NCI-H526 (cell line): ENCODE data around the gene ARHGAP26.
"Not testable (repeated sequence)": the region's sequence is repeated elsewhere in the genome, so short reads cannot be mapped to it uniquely, and the experiment has no call there.

Experiments
- DNase-seq, 2 experiments: peaks; one replicate each; lab custom pipeline; 2025; lab: John Stamatoyannopoulos, UW

The ARHGAP26 gene

DNA sequence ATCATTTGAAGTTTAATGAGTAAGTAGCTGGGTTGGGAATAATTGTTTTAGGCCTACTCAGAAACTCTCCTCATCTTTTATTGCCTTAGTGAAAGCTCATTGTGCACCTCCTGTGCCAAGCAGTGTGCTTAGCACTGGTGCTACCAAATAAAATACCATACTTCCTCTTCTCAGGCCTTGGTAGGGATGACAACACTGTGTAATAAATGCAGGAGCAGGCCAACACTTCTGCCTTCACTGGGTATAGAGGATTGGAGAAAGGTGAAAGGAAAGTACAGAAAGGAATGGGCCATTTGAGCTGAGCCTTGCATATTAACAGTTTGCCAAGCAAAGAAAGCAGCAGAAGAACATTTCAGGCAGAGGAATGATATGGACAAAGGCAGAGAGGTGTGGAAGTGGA is 347.6 kb downstream of the ARHGAP26 start:
- no peak for DNase-seq

DNA sequence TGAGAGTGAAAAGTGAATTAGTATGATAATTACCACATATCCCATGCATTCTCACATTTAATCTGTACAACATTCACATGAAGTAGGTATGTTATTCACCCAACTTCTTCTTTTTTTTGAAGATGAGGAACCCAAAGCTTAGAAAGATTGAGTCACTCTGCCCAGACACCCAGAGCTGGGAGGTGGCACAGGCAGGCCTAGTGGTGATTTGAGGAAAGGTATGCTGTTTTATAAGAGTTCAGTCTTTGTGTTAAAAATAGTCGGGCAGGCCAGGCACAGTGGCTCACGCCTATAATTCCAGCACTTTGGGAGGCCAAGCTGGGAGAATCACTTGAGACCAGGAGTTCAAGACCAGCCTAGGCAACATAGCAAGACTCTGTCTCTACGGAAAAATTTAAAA is 348.0 kb downstream of the ARHGAP26 start:
- no peak for DNase-seq

DNA sequence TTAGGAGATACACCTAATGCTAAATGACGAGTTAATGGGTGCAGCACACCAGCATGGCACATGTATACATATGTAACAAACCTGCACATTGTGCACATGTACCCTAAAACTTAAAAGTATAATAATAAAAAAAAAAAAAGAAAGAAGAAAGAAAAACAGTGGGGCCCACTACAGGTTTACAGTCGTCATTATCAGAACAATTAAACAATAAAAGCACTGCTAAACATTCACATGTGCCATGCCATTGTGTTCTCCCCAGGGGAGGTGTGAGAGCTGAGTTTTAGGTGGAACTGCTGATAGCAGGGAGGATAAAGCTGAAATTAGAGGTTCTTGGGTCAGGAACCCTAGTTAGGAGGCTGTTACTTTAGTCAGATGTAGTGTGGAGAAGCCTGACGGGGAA is 348.6 kb downstream of the ARHGAP26 start:
- DNase-seq: not testable (repeated sequence)

DNA sequence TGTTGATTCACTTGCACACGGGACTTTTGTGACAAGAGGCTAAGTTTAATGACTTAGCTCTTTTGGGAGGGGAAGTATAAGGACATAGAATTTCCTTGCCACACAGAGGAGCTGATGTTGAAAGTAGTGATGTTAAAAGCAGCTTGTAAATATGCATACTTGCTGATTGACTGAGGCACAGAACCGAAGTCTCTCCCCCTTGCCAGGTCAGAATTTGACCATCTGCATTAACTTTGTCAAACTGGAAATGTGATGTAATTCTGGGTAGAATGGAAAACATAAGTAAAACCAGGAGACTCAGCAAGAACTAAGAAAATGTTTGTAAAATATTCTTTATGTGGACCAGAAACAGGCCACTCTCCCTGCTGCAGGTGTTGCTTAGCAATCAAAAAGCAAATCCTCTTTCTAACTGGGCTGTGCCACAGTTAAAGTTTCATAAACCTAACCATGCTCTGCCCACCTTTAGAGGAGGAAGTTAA is 349.2 kb downstream of the ARHGAP26 start:
- DNase-seq: no peak

DNA sequence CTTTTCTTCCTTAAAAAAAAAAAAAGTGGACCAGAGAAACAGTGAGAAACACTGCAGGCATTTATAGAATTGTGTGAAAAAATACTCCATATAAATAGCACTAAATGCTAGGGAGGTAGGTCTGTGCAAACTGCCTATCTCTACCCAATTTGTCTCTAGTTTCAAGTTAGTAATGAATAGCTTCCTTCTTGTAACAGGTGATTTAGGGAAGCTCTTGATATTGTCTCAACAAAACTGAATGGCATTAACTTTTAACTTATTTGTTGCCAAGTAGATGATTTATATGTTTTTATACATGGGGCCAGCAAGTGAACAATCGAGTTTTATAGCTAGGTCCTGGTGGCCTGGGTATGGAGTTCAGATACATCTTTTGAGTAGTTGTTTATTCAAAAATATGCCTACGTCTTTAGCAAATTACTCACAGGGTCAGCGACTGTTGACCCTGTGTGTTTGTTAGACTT is 349.7 kb downstream of the ARHGAP26 start:
- no peak for DNase-seq

DNA sequence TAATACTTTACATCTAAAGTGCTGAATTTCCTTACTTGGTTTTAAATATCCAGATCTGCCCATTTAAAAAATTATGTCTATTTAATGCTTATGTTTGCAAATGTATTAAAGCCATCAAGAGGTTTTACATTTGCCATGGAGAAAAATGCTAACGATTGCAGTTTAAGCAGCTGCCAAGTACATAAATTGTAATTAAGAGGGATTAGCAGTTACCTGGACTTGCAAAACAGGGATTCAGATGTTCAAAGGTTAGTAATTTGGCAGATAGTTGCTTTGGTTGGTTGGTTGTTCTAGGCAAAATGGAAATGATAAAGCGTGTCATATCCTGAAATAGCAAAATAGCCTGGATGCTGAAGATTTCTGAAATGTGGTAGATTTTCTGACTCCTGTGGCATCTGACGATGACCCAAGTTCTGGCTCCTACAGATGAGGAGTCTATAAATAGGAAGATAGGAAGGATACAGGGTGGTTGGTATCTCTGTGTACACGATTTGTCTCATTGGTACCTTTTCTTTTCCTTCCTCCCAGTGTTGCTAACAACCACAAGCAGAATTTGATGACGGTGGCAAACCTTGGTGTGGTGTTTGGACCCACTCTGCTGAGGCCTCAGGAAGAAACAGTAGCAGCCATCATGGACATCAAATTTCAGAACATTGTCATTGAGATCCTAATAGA is 350.4 kb downstream of the ARHGAP26 start:
- peak in 1 of 2 experiments; percentile 31 for DNase-seq

DNA sequence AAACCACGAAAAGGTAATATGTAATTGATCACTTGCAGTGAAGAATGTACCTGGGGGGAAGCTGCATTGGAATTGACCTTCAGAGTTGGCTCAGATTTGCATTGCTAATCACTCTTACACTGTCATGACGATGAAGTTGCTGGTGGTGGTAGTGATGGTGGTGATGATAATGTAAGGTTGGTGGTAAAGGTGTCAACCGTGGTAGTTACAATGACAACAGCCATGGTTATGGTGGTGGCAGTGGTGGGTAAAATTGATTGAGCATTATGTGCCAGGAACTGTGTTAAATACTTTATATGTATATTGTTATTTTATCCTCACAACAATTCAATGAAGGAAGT is 350.9 kb downstream of the ARHGAP26 start:
- DNase-seq: peak; percentile 26 to 40

DNA sequence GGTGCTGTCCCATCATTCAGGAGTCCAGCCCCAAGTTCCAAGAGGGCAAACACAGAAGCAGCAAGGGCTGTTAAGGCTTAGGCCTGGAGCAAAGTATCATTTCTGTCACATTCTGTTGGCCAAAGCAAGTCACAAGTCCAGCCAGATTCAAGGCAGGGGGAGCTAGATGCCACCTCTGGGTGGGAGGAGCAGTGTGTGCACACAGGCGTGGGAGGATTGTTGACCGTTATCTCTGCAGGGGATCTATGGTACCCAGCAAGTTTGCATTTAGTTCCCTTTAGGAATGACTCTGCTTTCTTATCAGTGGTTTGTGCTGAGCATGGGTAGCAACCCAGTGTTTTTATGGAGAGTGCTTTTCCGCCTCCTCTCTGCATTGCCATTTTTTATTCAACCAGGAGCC is 354.4 kb downstream of the ARHGAP26 start:
- peak in 1 of 2 experiments; percentile 33 for DNase-seq

DNA sequence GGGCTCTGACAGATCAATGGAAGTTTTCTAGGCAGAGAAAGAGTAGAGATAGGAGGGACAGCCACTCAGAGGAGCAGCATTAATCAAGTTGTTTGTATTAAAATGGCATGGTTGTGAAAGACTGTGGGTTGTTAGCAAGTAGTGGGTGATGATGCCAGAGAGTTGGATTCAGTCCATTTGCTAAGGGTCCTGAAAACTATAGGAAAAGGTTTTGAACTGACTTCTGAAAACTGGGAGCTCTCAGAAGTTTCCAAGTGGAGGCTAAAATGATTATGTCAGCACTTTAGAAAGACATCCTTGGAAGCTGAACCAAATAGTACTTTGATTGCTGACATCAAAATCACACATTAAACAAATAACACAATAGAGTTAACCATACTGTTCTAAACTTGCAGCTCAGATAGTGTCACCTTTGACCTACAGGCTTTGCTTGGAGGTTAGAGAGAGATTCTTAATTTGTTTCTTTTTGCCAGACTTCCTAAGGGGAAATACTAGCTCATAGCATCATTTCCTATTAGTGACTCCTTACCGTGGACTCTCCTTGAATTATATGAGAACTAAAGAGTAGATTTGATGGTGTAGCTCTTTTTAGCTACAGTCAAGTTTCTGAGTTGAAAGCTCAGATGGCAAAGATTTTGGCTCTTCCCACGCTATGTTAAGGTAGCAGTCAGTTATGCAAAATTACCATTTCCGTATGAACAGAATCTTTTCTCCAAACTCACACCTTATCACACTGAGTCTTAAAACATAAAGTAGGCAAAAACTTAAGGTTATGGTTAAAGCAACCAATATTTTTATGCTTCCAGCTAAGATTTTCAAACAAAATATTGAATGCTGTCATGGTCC is 356.2 kb downstream of the ARHGAP26 start:
- no peak for DNase-seq

DNA sequence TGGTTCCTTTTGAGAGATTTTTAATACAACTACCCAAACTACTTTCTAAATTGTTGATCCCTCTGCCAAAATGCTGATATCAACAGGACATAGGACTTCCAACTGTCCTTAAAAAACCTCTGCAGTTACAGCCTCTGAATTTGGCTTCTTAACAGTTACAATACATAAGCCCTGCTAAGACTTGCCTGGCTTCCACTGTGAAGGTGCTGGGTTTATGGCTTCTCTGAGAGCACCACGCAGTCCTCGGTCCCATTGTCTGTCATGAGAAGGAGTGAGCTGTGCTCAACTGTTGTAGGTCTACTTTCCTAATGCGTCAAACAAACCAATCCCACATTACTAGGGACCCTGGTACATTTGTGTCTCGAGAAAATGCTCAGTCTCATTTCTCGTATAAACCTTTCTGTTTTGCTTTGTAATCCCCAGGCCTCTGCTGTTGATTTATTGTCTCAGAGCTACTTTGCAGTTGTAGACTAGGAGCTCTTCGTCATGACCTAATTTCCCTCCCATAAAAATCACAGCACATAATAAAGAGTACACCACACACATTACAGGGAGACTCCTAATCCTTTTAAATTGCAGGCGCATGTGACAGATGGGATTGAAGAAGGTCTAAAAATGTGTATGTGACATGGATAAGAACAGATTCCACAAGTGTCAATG is 358.4 kb downstream of the ARHGAP26 start:
- DNase-seq: no peak

DNA sequence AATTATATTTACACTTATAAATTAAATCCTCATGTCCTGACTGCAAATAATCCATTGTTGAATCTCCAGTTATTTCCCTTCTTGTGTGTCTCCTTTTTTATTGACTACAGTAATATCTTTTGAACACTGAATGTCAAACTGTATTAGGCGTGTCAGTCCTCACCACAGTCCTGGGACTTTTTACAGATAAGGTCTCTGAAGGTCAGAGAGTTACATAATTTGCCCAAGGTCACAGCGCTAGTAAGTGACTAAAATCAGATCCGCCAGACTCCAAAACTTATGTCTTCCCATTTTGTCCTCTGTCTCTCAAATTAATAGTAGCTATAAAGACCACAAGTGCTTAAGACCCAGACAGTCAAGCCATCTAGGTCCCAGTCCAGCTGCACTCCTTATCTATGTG is 359.0 kb downstream of the ARHGAP26 start:
- no peak for DNase-seq

DNA sequence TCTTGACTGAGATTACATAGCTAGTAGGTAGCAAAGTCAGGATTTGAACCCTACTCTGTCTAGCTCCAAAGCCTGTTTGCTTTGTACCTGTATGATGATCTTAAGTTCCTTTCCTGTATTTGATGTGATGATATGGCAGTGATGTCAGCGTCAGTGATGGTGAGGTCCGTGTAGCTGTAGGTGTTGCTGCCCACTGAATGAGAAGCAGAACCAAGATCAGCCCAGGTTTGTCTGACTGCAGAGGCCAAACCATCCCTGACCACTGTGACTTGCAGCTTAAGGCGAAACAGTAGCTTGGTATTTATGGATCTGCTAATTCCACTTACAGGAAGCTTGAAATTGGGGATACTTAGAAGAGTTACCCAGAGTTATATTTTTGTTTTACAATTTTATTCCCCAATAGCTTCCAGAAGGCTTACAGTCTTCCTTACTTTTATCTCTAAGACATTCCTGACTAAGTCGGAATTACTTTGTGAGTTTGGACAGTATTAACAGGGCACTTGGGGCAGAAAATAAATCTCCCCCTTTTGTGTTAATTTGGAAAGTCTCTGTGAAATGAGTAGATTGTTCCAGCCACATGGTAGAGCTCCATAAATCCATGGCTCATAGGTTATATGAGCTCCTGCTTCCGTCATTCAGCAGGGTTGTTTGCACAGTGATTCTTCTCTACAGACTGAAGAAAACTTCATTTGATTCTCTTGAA is 359.9 kb downstream of the ARHGAP26 start:
- DNase-seq: no peak

DNA sequence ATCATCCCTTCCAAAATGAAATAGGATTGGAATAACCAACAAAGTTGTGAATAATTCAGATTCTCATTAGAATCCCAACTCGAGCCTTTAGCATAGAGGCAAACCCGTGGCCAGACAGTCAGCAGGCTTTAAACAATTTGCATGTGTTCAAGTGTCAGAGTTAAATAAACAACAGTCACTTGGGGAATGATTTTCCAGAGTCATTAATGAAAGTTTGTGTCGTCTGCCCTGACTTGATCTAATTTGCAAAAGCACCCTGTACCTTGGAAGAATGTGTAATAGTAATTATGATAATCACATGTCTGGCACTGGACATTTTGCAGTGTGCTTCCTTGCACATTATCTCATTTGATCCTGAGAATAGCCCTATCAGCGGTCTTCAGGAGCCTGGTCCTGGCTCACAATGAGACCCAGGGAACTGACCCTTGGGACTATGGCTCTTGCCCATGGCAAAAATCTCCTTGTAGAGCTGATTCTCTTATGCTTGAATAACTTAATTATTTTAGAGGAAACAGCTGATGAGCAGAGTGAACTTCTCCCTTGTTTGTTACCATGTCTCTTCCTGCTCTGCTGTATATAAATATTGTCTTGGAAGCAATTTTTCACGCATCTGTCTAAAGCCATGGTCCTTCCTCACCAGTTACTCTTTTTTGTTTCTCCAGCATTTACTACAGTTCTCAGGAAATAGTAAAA is 360.6 kb downstream of the ARHGAP26 start:
- DNase-seq: peak; percentile 5 to 56

DNA sequence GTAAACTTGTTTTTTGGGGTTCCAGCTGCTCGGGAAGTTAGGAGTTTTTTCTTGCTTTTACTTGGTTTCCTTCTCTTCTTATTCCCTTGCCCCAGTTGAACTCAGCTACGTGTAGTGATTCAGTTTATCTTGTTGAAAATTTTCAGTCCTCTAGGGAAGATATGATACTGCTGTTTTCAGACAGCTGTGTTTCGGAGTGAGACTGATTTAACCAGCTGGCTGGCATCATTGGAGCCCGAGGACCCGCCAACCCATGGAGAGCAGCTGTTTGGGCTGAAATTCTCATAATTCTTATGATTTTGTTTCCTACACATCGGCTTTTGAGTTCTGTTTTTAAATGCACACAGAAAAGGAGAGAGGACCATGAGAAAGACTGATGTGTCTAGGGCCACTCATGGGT is 361.8 kb downstream of the ARHGAP26 start:
- no peak for DNase-seq

DNA sequence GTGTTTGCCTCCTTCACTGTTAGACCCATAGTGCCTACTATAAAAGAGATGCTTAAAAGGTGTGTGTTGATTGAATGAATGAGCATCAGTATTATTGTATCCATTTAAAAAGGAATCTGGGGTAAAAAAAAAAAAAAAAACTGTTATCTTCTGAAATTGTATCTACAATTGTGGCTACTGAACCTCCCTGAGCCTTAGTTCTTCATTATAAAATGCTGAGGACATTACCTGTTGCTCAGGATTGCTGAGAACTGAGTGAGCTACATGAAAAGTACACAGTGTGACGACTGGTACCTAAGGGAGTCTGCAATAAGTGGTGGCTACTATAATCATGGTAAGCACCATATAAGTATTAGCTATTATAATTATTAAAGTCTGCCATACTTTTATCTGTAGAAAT is 362.6 kb downstream of the ARHGAP26 start:
- no peak for DNase-seq

DNA sequence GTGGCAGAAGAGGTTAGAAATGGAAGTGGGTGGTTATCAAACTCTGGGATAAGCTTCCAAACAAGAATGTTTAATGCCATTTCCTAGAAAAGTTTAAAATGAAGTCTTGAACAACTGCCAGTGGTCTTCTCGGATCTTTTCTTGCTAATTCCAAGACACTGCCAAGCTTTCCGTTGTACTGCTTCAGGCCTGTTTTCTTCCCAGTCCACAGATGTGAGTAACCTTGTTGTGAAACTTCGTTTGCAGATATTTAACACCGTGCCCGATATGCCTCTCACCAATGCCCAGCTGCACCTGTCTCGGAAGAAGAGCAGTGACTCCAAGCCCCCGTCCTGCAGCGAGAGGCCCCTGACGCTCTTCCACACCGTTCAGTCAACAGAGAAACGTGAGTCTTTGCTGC is 363.5 kb downstream of the ARHGAP26 start:
- no peak for DNase-seq

DNA sequence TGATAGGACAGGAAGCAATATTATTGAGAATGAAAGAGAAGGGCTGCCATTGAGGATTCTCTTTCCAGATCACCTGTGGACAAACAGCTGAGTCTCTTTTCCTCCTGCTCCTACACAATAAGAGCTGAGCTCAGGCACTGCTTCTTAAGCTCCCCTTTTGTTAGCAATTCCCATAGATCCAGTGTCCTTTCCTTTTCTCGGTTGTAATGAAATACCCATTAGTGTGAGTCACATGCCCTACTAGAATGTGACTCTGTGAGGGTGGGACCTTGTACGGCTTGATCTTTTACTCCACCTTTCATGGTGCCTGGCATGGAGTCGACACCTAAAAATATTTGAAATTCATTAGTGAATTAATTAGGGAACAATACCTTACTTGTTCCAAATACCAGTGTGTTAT is 364.1 kb downstream of the ARHGAP26 start:
- no peak for DNase-seq

DNA sequence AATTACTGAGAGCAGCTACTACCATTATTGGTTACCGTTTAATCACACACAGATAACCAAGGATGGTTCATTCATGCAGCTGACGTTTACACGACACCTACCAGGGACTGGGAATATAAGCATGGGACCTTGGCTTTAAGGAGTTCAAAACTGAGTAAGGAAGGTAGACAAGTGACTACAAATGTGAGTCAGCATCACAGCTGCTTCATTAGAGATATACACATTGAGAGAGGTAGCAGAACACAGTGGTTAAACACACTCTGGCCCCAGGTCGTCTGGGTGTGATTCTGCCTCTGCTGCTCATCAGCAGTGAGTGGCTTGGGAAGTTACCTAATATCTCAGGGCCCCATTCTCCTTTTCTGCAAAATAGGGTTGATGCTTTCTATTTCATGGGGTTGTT is 364.7 kb downstream of the ARHGAP26 start:
- no peak for DNase-seq

DNA sequence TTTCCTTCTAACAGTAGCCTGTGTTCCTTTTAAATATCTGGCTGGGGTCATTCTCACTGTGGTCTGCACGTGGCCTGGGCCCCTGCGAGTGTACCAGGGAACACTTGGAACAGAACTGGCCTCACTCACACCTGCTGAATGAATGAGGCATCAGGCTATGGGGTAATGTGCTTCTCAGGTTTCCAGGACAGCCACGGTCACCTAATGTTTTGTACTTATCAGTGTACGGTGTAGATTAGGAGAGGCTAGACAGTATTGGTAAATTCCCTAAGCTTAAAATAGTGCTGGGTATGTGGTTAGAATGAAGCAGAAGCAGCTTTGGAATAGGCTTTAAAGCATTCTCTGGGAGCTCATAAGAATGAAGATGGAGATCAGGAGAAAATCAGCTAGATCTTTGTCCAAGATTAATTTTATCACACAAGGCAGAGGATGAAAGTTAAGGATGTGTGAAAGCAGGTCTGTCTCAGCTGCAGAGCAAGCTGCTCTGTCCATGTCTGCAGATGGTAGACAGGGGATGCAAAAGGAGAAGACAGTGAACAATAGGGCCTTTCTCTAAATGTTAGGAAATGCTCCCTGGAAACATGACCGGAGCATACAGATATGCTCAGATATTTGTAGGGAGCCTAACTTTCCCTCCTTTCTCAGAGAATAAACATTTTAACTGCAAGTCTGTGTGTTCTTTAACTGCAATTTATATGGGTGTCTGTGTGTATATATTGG is 365.8 kb downstream of the ARHGAP26 start:
- DNase-seq: peak; percentile 68 to 76

DNA sequence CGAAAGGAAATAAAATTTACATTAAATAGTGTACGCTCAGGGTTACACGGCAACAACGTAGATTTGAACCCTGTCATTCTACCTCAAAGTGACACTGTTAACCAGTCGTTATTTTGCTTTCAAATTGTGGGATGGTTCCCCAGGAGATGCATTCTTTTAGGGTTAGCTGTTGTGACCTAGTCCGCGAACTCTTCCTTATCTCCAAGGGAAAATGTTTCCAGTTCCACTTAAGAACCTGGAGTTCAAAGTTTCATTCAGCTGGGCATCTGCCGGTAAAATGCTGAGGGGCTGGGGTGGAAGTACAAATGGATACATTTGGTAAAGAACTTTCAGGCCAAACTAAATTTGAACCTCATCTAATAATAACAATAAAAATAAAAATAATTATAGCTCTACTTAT is 368.7 kb downstream of the ARHGAP26 start:
- no peak for DNase-seq

DNA sequence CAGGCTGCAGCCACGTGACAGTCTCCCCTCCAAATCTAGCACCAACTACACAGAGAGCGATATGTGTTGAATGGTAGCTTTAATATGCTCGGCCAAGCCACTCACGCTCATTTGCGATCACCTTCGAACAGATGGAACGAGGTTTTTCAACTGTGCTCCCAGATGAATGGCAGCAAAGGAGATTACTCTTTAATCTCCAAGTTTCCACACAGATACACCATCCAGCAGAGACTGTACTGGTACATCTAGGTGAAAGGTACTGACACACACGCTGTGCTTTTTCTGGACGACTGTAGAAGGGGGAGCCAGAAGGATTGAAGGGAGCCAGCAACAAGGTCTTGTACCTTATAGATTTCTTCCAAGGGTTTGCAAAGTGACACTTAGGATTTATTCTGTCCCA is 369.4 kb downstream of the ARHGAP26 start:
- DNase-seq: no peak
